Ectodermal cell (in vitro differentiated cells): Measurements from ENCODE around the gene MTERF2.

ENCODE experiments used
- H3K27ac ChIP-seq: 2 replicates; pipeline ENCODE4 v1.7.0; 2013; ENCODE audit warnings: mild to moderate bottlenecking, low read depth, low read length; ENCODE audit not compliant: insufficient read depth, poor library complexity, severe bottlenecking
- H3K27me3 ChIP-seq: 2 replicates; pipeline ENCODE4 v1.7.0; 2013; ENCODE audit warnings: mild to moderate bottlenecking, low read length; ENCODE audit not compliant: insufficient read depth, control insufficient read depth, poor library complexity, severe bottlenecking
- H3K36me3 ChIP-seq: one replicate; pipeline ENCODE4 v1.7.0; 2013; ENCODE audit warnings: low read length; ENCODE audit not compliant: control insufficient read depth, insufficient read depth
- H3K4me1 ChIP-seq: one replicate; pipeline ENCODE4 v1.7.0; 2013; ENCODE audit warnings: low read length; ENCODE audit not compliant: control insufficient read depth, insufficient read depth
- H3K4me3 ChIP-seq: 2 replicates; pipeline ENCODE4 v1.7.0; 2013; ENCODE audit warnings: low read depth, low read length, control low read depth; ENCODE audit not compliant: insufficient read depth
- H3K9me3 ChIP-seq: 2 replicates; pipeline ENCODE4 v1.7.0; 2013; ENCODE audit warnings: mild to moderate bottlenecking, low read length, moderate library complexity; ENCODE audit not compliant: control insufficient read depth
- WGBS, 2 experiments: methylation state at CpG; one replicate each; pipeline ENCODE4 v1.1.7; 2013; ENCODE audit warnings: missing lambda C conversion rate in 2 of 2; 5-methylcytosine and 5-hydroxymethylcytosine counted together

MTERF2 gene

DNA sequence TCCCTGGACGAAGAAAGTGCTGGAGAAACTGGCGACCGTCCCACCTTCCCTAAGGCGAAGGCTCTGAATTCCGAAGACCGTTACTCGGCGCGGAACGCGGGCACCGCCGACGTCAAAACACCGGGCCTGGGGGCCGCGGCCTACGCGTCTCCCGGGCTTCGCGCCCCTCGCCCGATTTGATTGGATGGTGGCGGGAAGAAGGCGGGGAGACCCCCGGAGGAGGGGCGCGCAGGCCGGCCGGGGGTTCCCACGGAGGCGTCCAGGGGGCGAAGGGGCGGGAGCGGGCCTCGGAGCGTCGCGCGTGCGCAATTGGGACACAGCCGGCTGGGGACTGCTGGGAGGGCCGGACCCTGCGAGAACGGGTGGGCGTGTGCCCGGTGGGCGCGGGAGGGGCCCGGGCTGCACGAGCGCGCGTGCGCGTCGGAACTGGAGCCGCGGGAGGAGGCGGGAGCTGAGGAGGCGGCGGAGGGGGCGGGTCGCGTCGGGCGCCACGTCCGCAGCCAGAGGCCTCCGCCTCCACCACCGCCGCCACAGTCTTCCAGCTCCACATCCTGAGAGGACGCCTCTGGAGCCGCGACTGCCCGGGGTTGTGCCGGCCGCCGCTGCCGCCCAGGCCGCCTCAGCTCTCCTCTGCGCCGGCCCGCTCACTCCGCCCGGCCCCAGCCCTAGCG lies 31.4 kb downstream of the MTERF2 start, which contains the start of gene TMEM263:
TMEM263 (plus strand) TSS at position 531 of the 671 bp plus-strand sequence. CDS start 11,210 bp downstream, outside the sequence.
- H3K4me1 ChIP-seq = peaks cover 3% of the 10 kb centered on the region
- H3K4me3 ChIP-seq = peak within 1 kb of the TSS; percentile 78
- no peaks in the 10 kb centered on the region for H3K27me3 ChIP-seq
- H3K9me3 ChIP-seq = no peaks in the 10 kb centered on the region
- H3K27ac ChIP-seq = peak within 1 kb of the TSS; percentile 94
- WGBS, 2 experiments = 0 to 1% methylated on average over 88 of the region's 88 CpGs
- H3K36me3 ChIP-seq = no peaks in the 10 kb centered on the region

DNA sequence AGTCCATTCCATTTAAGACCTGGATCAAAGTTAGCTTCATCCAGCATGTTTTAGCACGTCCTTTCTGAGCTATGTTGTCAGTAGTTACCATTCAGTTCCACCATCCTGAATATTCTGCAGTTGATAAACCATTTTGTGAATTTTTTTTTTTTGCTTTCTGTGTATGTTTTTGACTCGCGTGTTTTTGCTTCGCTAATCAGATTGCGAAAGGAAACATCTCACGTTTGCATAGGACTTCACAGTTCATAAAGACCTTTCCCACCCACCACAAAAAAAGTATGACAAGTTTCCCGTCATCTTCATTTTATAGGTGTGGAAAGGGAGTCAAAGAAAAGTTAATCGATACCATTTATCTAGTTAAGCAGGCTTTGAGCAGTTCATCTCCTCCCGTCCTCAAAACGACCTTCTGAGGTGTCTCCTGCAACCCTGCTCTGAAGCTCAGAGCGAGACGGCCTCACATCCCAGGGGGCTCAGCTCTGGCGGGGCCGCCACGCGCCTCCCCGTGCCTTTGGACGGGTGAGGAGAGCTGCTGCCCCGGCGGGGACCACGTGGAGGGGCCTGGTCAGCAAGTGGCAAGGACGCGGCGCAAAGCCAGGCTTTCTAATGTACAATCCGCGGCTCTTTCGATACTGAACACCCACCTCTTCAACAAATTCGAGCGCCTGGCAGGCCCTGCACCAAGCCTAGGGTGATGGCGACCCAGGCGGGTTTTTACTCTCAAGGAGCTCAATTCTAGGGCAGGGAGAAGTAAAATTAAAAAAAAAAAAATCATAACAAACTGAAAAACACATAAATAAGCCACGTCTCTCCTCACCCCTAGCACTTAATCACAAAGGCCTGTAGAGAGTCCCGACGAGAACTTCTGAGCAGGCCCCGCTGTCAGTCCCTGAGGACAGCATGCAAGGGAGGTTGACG lies 32.2 kb downstream of the MTERF2 start:
- Histone ChIP-seq H3K4me1 (peaks cover 3% of the 10 kb centered on the region), H3K36me3 (no peaks in the 10 kb centered on the region), H3K9me3 (no peaks in the 10 kb centered on the region), H3K27ac (peak overlapping the region; percentile 94), H3K4me3 (peak overlapping the region; percentile 78), H3K27me3 (no peaks in the 10 kb centered on the region)
- WGBS, 2 experiments = 70 to 76% methylated on average over 33 of the region's 36 CpGs

DNA sequence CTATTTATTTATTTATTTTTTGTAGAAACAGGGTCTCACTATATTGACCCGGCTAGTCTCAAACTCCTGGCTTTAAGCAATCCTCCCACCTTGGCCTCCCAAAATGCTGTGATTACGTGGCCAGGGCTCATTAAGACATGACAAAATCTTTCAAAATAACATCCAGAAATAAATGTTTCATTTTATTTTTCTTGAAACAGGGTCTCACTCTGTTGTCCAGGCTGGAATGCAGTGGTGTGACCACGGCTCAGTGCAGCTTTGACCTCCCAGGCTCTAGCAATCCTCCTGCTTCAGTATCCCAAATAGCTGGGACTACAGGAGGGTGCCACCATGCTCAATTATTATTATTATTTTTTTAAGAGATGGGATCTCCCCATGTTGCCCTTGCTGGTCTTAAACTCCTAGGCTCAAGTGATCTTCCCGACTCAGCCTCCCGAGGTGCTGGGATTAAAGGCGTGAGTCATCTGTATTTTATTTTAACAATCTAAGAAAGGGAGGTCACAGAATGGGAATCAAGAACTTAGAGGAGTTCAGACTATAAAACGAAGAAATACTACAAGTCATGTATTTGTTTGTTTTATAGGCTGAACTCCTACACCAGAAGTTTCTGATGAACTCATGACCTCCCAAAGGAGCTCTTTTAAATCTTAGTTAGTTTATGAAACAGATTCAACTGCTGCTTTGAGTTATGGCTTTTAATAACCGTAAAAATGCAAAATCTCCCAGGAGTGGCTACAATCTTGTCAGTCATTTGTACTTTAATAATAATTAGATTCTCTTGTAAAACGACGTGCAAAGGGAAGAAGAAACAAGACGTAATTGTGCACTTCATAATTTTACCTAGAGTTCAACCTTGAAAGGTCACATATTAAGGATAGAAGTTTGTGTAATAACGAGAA lies 33.3 kb downstream of the MTERF2 start:
- no peaks in the 10 kb centered on the region for H3K9me3 ChIP-seq
- H3K4me3 ChIP-seq = no peak overlapping the region
- no peak overlapping the region for H3K27ac ChIP-seq
- WGBS, 2 experiments = 93 to 98% methylated on average over 7 to 12 of the region's 12 CpGs
- no peaks in the 10 kb centered on the region for H3K36me3 ChIP-seq
- peaks cover 3% of the 10 kb centered on the region for H3K4me1 ChIP-seq
- H3K27me3 ChIP-seq = no peaks in the 10 kb centered on the region

DNA sequence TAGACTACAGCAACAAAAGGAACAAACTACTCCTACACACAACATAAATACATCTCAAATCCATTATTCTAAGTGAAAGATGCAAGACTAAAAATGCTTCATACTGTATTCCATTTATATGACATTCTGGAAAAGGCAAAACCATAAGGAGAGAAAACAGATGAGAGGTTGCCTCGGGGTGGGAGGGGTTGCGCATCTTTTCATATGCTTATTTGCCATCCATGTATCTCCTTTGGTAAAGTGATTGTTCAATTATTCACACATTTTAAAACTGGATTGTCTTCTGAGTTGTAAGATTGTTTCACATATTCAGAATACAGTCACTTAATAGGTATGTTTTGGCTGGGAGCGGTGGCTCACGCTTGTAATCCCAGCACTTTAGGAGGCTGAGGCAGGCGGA lies 36.4 kb downstream of the MTERF2 start:
- 92 to 96% methylated on average over 3 to 5 of the region's 5 CpGs for WGBS, 2 experiments
- no peak overlapping the region for H3K4me3 ChIP-seq
- H3K9me3 ChIP-seq = no peaks in the 10 kb centered on the region
- no peaks in the 10 kb centered on the region for H3K36me3 ChIP-seq
- H3K27ac ChIP-seq = no peak overlapping the region
- H3K27me3 ChIP-seq = no peaks in the 10 kb centered on the region
- no peaks in the 10 kb centered on the region for H3K4me1 ChIP-seq

DNA sequence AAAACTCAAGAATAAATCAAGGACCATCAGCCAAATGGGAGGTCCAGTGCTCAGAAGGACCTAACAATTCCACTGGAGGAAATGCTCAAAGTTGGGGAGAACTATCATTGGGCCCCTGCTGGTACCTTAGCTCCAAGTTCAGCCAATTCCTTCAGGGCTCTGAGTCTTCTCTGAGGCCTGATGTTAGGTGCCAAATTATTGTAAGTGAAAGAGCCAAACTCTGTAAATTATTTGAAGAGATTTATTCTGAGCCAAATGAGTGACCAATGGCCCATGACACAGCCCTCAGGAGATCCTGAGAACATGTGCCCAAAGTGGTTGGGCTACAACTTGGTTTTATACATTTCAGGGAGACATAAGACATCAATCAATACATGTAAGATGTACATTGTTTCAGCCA lies 39.5 kb downstream of the MTERF2 start:
- no peaks in the 10 kb centered on the region for H3K36me3 ChIP-seq
- no peaks in the 10 kb centered on the region for H3K27me3 ChIP-seq
- no peak overlapping the region for H3K4me3 ChIP-seq
- H3K9me3 ChIP-seq = no peaks in the 10 kb centered on the region
- H3K27ac ChIP-seq = no peak overlapping the region
- H3K4me1 ChIP-seq = no peaks in the 10 kb centered on the region

DNA sequence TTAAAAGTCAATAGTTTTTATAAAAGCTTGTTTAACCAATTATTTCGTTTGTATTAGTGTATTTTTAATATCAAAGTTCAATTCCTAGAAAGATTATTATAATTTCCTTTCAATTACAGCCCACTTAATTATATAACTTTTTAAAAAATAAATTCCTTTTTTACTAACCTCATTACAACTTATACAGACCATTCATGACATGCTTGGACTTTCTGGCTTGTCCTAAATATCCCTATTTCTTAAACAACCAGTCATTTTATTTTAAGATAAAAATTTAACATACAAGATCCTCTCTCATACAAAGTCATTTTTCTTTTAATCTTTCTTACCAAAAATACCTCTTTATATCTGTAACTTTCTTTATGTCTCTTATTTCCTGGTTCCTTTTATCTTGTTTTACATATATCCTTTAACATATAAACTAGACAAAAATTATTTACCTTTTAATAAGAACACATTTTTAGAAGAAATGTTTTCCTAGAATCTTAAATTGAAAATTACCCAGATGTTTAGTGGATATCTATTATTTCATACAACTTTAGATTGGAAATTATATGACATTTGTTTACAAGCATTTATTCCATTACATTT lies 41.6 kb downstream of the MTERF2 start:
- Histone ChIP-seq H3K27ac (no peak overlapping the region), H3K4me1 (no peaks in the 10 kb centered on the region), H3K27me3 (no peaks in the 10 kb centered on the region), H3K9me3 (no peaks in the 10 kb centered on the region), H3K36me3 (no peaks in the 10 kb centered on the region), H3K4me3 (no peak overlapping the region)
- WGBS, 2 experiments = no CpG with 5 or more reads among the region's 1 CpG

DNA sequence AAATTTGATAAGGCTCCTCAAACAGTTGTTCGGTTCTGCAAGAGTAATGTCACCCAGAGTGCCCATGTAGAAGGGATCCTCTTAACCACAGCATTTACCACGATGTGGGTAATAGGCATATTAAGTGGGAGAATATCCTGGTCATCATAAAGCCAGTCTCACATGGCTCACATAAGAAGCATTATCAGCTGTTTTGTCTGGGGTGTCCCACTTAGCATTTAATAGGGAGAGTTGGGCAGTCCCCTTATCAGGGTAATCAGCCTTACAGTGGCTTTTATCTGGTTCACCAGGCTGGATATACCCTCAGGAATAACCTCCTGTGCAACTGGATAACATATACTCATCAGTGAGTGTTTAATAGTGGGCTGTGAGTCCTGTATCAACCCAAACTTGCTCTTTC lies 44.2 kb downstream of the MTERF2 start:
- no peak overlapping the region for H3K4me3 ChIP-seq
- H3K4me1 ChIP-seq = no peaks in the 10 kb centered on the region
- no peaks in the 10 kb centered on the region for H3K27me3 ChIP-seq
- H3K36me3 ChIP-seq = no peaks in the 10 kb centered on the region
- WGBS, 2 experiments = 83 to 88% methylated on average over 2 of the region's 2 CpGs
- no peak overlapping the region for H3K27ac ChIP-seq
- H3K9me3 ChIP-seq = no peaks in the 10 kb centered on the region

DNA sequence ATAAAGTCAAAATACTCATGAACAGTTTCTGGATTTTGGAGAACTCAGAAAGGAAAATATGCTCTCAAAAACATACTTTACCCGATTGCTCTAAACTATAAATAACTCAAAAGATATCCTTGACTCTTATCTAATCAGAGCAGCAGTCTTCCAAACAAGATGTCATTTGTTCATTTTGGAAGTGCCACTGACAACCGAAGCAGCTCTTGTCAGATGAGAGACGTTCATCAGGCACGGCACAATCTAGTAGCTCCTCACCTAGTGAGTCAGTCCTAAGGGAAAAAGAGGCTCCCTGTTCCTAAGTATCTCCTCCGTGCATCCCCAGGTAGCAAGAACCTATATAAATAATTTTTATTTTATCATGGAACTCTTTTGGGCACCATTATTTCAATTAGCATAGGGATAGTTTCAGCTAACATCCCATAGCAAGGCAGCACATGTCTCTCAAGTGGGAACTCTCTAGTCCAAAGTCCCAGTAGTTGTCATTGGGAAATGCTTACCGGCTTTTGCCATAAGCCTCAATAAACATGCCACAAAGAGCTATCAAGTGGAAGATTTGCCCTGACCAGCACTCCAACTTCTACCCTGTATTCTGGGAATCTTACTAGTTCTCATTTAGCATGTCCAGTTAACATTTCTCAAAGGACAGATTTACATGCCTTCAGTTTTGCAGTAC lies 45.3 kb downstream of the MTERF2 start:
- WGBS, 2 experiments = 92% methylated on average over 5 to 6 of the region's 6 CpGs
- H3K9me3 ChIP-seq = no peaks in the 10 kb centered on the region

DNA sequence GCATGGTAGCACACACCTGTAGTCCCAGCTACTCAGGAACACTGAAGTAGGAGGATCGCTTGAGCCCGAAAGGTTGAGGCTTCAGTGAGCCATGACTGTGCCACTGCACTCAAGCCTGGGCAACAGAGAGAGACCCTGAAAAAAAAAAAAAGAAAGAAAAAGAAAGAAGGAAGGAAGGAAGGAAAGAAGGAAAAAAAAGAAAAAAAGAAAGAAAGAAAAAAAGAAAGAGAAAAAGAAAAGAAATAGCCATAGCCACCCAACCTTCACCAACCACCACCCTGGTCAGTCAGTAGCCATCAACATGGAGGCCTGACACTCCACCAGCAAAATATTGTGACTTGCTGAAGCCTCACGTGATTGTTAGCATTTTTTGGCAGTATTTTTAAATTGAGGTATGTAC lies 52.7 kb downstream of the MTERF2 start:
- no peaks in the 10 kb centered on the region for H3K9me3 ChIP-seq
- no peaks in the 10 kb centered on the region for H3K4me1 ChIP-seq
- WGBS, 2 experiments = 78 to 92% methylated on average over 3 of the region's 3 CpGs
- H3K4me3 ChIP-seq = no peak overlapping the region
- H3K27ac ChIP-seq = no peak overlapping the region
- no peaks in the 10 kb centered on the region for H3K27me3 ChIP-seq
- H3K36me3 ChIP-seq = no peaks in the 10 kb centered on the region

More for the DNA sequence above, 45.3 kb downstream of the MTERF2 start:
- Histone ChIP-seq H3K4me1 (no peaks in the 10 kb centered on the region), H3K36me3 (no peaks in the 10 kb centered on the region), H3K27me3 (no peaks in the 10 kb centered on the region), H3K27ac (no peak overlapping the region), H3K4me3 (no peak overlapping the region)
